OCI-LY3 (cell line): ENCODE results near the gene SGPP1.

ENCODE experiments used
- H2AFZ ChIP-seq: fragments of 200-600, 300-600 bp; shearing (Covaris generic); 2 replicates; pipeline ENCODE4 v1.6.0; 2014; ENCODE audit warnings: antibody characterized with exemption, low read depth, low read length
- H3K27ac ChIP-seq: fragments of 200-600, 300-600 bp; sonication (generic); 2 replicates; pipeline ENCODE4 v1.5.1; 2014; ENCODE audit warnings: mild to moderate bottlenecking, low read length, moderate library complexity, mixed read lengths
- H3K27me3 ChIP-seq: fragments of 200-600, 300-600 bp; sonication (generic); 2 replicates; pipeline ENCODE4 v1.6.1; 2014; ENCODE audit warnings: low read depth, low read length, mixed read lengths
- H3K36me3 ChIP-seq: fragments of 200-600, 300-600 bp; sonication (generic); replicated peaks from 2 replicates; pipeline ENCODE3; 2014; ENCODE audit warnings: low read depth, low read length, mixed read lengths
- H3K4me1 ChIP-seq: fragments of 300-600, 200-600 bp; sonication (generic); 2 replicates; pipeline ENCODE4 v1.6.1; 2014; ENCODE audit warnings: low read length, mixed read lengths
- H3K4me2 ChIP-seq: fragments of 200-600, 300-600 bp; sonication (generic); 2 replicates; pipeline ENCODE4 v1.6.1; 2014; ENCODE audit warnings: low read length, mixed read lengths
- H3K4me3 ChIP-seq: fragments of 300-600, 200-600 bp; sonication (generic); 2 replicates; pipeline ENCODE4 v1.5.1; 2014; ENCODE audit warnings: antibody characterized with exemption, mild to moderate bottlenecking, low read length, moderate library complexity
- H3K79me2 ChIP-seq: fragments of 300-600, 200-600 bp; shearing (Covaris generic); 2 replicates; pipeline ENCODE4 v1.6.1; 2014; ENCODE audit warnings: mild to moderate bottlenecking, low read length, mixed read lengths
- H3K9ac ChIP-seq: fragments of 300-600, 200-600 bp; shearing (Covaris generic); 2 replicates; pipeline ENCODE4 v1.6.0; 2014; ENCODE audit warnings: mild to moderate bottlenecking, low read length, moderate library complexity
- H3K9me3 ChIP-seq: fragments of 200-600, 300-600 bp; shearing (Covaris generic); 2 replicates; pipeline ENCODE4 v1.6.1; 2014; ENCODE audit warnings: low read length, mixed read lengths; ENCODE audit not compliant: insufficient read depth
- H4K20me1 ChIP-seq: fragments of 200-600, 300-600 bp; sonication (generic); 2 replicates; pipeline ENCODE4 v1.6.1; 2016; ENCODE audit warnings: low read length, mixed read lengths; ENCODE audit not compliant: insufficient read depth
- EZH2phosphoT487 ChIP-seq: fragments of 200-600 bp; shearing (Covaris generic); IDR thresholded peaks from 2 replicates; pipeline ENCODE4 v1.6.1; 2018; ENCODE audit warnings: antibody characterized with exemption, mixed run types, low read depth
- TF ChIP-seq, protein P1 (sequence below): fragments of 200-600, 300-600 bp; sonication (generic); IDR thresholded peaks from 2 replicates; pipeline ENCODE4 v1.5.1; 2014; ENCODE audit warnings: antibody characterized with exemption, low read length, low read depth

Gene SGPP1

DNA sequence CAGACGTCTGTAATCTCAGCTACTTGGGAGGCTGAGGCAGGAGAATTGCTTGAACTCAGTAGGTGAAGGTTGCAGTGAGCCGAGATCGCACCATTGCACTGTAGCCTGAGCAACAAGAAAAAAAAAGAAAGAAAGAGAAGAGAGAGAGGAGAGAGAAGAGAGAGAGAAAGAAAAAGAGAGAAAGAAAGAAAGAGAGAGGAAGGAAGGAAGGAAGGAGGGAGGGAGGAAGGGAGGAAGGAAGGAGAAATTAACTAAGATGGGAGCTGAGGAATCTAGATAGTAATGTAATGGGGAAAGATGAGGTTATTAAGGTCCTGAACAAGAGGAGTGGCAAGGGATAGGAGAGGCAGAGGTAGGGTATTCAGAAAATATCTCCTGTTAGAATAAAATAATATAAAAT, 17.4 kb upstream of the SGPP1 start:
- Histone ChIP-seq H3K9me3 (no peaks in the 10 kb centered on the region), H3K79me2 (no peaks in the 10 kb centered on the region), H3K27ac (no peak overlapping the region), H3K9ac (no peak overlapping the region), H4K20me1 (no peaks in the 10 kb centered on the region), H3K4me2 (no peak overlapping the region), H3K4me1 (peaks cover 34% of the 10 kb centered on the region), H2AFZ (peak overlapping the region; percentile 89; the same call in 1 of the 2 replicates), H3K4me3 (no peak overlapping the region), H3K27me3 (no peaks in the 10 kb centered on the region), H3K36me3 (no peaks in the 10 kb centered on the region)
- no peak for TF ChIP-seq EZH2phosphoT487
- TF ChIP-seq, protein P1, sequence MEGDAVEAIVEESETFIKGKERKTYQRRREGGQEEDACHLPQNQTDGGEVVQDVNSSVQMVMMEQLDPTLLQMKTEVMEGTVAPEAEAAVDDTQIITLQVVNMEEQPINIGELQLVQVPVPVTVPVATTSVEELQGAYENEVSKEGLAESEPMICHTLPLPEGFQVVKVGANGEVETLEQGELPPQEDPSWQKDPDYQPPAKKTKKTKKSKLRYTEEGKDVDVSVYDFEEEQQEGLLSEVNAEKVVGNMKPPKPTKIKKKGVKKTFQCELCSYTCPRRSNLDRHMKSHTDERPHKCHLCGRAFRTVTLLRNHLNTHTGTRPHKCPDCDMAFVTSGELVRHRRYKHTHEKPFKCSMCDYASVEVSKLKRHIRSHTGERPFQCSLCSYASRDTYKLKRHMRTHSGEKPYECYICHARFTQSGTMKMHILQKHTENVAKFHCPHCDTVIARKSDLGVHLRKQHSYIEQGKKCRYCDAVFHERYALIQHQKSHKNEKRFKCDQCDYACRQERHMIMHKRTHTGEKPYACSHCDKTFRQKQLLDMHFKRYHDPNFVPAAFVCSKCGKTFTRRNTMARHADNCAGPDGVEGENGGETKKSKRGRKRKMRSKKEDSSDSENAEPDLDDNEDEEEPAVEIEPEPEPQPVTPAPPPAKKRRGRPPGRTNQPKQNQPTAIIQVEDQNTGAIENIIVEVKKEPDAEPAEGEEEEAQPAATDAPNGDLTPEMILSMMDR: no peak

DNA sequence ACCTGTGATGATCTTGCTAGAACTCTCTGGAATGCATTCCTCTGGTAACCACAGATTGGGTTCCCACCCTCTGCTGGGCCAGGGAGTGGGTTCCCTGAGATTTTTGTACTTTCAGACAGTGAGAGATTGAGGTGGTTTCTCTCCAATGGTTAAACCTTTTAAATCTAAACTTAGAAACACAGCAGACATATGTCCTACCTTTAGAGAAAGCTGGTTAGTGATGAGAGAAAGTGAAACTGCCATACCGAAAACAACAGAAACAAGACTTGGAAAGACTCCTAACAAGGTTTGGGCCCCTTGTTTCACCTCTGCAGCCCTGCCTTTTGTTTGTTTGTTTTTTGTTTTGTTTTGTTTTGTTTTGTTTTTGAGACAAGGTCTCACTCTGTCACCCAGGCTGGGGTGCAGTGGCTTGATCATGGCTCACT, 9.7 kb upstream of the SGPP1 start:
- Histone ChIP-seq H3K79me2 (no peaks in the 10 kb centered on the region), H3K27me3 (no peaks in the 10 kb centered on the region), H3K4me2 (peak overlapping the region; percentile 54), H3K9ac (peak overlapping the region; percentile 16; the same call in 1 of the 2 replicates), H4K20me1 (no peaks in the 10 kb centered on the region), H3K4me3 (peak overlapping the region; percentile 46), H3K36me3 (no peaks in the 10 kb centered on the region), H3K4me1 (peaks cover 14% of the 10 kb centered on the region), H3K27ac (peak overlapping the region; percentile 29; the same call in 1 of the 2 replicates), H2AFZ (no peak overlapping the region; the same call in 1 of the 2 replicates), H3K9me3 (no peaks in the 10 kb centered on the region)
- TF ChIP-seq, protein P1: no peak
- TF ChIP-seq EZH2phosphoT487: no peak

DNA sequence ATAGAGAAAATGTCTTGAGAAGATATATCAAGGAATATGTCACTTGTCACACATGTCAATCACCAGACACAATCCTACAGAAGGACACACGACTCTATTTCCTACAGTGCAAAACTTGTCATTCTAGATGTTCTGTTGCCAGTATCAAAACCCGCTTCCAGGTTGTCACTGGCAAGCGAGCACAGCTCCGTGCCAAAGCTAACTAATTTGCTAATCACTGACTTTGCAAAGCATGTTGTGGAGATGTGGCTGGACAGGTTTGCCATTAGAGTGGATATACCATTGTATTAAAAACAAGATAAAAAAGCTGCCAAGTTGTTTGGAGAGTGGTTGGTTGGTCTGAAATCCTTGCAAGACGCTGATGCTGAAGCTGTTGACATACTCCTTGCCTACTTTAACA, 7.9 kb upstream of the SGPP1 start:
- H3K36me3 ChIP-seq: no peaks in the 10 kb centered on the region
- no peaks in the 10 kb centered on the region for H3K27me3 ChIP-seq
- H3K79me2 ChIP-seq: no peaks in the 10 kb centered on the region
- H4K20me1 ChIP-seq: no peaks in the 10 kb centered on the region
- no peak overlapping the region for H3K9ac ChIP-seq
- no peak overlapping the region for H2AFZ ChIP-seq
- peaks cover 14% of the 10 kb centered on the region for H3K4me1 ChIP-seq
- no peaks in the 10 kb centered on the region for H3K9me3 ChIP-seq
- TF ChIP-seq, protein P1: no peak
- no peak for TF ChIP-seq EZH2phosphoT487
- no peak overlapping the region for H3K4me2 ChIP-seq
- H3K27ac ChIP-seq: no peak overlapping the region
- H3K4me3 ChIP-seq: no peak overlapping the region

DNA sequence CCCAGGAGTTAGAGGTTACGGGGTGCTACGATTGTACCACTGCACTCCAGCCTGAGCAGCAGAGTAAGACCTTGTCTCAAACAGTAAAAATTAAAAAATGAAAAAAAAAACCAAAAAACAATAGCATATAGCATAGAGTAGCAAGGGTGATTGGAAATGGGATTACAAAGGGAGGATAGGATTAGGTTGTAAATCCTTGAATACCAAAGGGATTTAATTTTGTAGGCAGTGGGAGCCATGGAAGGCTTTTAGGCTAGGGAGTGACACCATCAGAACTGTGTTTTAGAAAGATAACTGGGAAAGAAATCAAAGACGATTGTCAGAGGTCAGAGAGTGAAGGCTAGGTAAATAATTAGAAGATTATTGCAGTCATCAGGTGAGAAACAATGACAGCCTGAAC, 2.8 kb upstream of the SGPP1 start:
- TF ChIP-seq, protein P1: no peak
- TF ChIP-seq EZH2phosphoT487: no peak
- peaks cover 17% of the 10 kb centered on the region for H3K79me2 ChIP-seq
- no peak overlapping the region for H3K9ac ChIP-seq
- no peaks in the 10 kb centered on the region for H3K9me3 ChIP-seq
- H3K27ac ChIP-seq: no peak overlapping the region
- no peak overlapping the region for H2AFZ ChIP-seq
- no peaks in the 10 kb centered on the region for H3K36me3 ChIP-seq
- H3K27me3 ChIP-seq: 0 out of 2 replicates have a peak, but pooled peaks cover 7% of the 10 kb centered on the region
- no peak overlapping the region for H3K4me2 ChIP-seq
- H3K4me1 ChIP-seq: peaks cover 13% of the 10 kb centered on the region
- H3K4me3 ChIP-seq: no peak overlapping the region
- H4K20me1 ChIP-seq: peaks cover 9% of the 10 kb centered on the region
